Prostate gland (tissue), 2 donors: Measurements from ENCODE around the gene COL1A1. TPM values are rescaled to one million over a fixed set of nuclear protein-coding genes. Genes with fewer than 3 reads are reported as not detected.
A peak's percentile ranks its signal among the peaks of the same experiment; 100 is the strongest.

Experiments used
- DNase-seq: peaks from one replicate; pipeline ENCODE4 v3.0.0-alpha.2; 2019; ENCODE audit warnings: low spot score
- H3K27ac ChIP-seq, 2 donors: fragments of 200-600 bp; sonication (generic); 2 replicates each; pipeline ENCODE4 v1.5.1; 2017 to 2019
- H3K27me3 ChIP-seq: fragments of 200-600 bp; sonication (generic); replicated peaks from 2 replicates; pipeline ENCODE4 v1.5.1; 2019; ENCODE audit not compliant: insufficient read depth
- H3K36me3 ChIP-seq, 2 donors: fragments of 200-600 bp; sonication (generic); 1 replicate in 1 of 2; 2 replicates in 1 of 2; pipeline versions ENCODE4 v1.5.1 to v1.8.1; 2017 to 2019
- H3K4me1 ChIP-seq: fragments of 200-600 bp; sonication (generic); replicated peaks from 2 replicates; pipeline ENCODE4 v1.5.1; 2019
- H3K4me3 ChIP-seq, 2 donors: fragments of 200-600 bp; sonication (generic); 2 replicates each; pipeline ENCODE4 v1.5.1; 2017 to 2019
- H3K9me3 ChIP-seq: fragments of 200-600 bp; sonication (generic); 2 replicates; pipeline ENCODE4 v1.5.1; 2017
- CTCF ChIP-seq, 4 experiments: fragments of 200-600 bp in 2 of 4; fragments of 450-650 bp in 2 of 4; sonication (generic) in 2 of 4; IDR thresholded peaks; 1 replicate in 3 of 4; 2 replicates in 1 of 4; pipeline ENCODE4 v1.5.1; 2016 to 2019; ENCODE audit warnings: antibody characterized with exemption in 4 of 4, mild to moderate bottlenecking in 2 of 4, moderate library complexity in 2 of 4
- POLR2A ChIP-seq: fragments of 450-650 bp; IDR thresholded peaks from one replicate; pipeline ENCODE4 v1.6.1; 2016; ENCODE audit warnings: antibody characterized with exemption, mild to moderate bottlenecking
- POLR2AphosphoS5 ChIP-seq: sonication (generic); formaldehyde crosslinking; IDR thresholded peaks from one replicate; pipeline ENCODE4 v1.6.1; 2017; ENCODE audit warnings: antibody characterized with exemption
- WGBS: methylation state at CpG from one replicate; pipeline ENCODE4 v1.1.5; 2018; 5-methylcytosine and 5-hydroxymethylcytosine counted together
- intact Hi-C: fragments of 100-400 bp; cut with DNase I; formaldehyde crosslinking; loops from one replicate; pipeline ENCODE4 v1.14.2; 2022
- total RNA-seq, 2 donors: library from RNA; depleted of rRNA; stranded (reverse); fragments of >200 nt; gene quantifications; one replicate each; pipeline ENCODE4 v1.1.0, GENCODE V29; 2016

COL1A1 gene
- total RNA-seq, 2 donors from 2014 or later, result 21.5 to 81.0 TPM

GRCh38 chr17:50207315-50207714, 5.9 kb upstream of the COL1A1 start:
- Histone ChIP-seq H3K9me3 (no peaks in the 10 kb centered on the region), H3K36me3 (no peaks in the 10 kb centered on the region), H3K27ac (peak overlapping the region in 1 of 2 donors; percentile 29), H3K4me1 (no peaks in the 10 kb centered on the region), H3K4me3 (no peak overlapping the region), H3K27me3 (no peaks in the 10 kb centered on the region)
- DNase-seq, result no peak
- intact Hi-C loops, result no loop called here
- 33% methylated on average over 5 of the region's 5 CpGs for WGBS
- TF ChIP-seq POLR2AphosphoS5, result no peak
- no peak for TF ChIP-seq POLR2A
- no peak for TF ChIP-seq CTCF (IDR thresholded peaks at IDR 0.05)

GRCh38 chr17:50206604-50207293, 5.3 kb upstream of the COL1A1 start:
- intact Hi-C loops, result no loop called here
- no peaks in the 10 kb centered on the region for H3K9me3 ChIP-seq
- no peaks in the 10 kb centered on the region for H3K36me3 ChIP-seq
- no peaks in the 10 kb centered on the region for H3K27me3 ChIP-seq
- no peaks in the 10 kb centered on the region for H3K4me1 ChIP-seq
- WGBS, result 20% methylated on average over 18 of the region's 18 CpGs
- TF ChIP-seq POLR2A (no peak), POLR2AphosphoS5 (no peak)
- H3K27ac ChIP-seq, result peak overlapping the region in 1 of 2 donors; percentile 29
- DNase-seq, result no peak
- H3K4me3 ChIP-seq, result no peak overlapping the region

GRCh38 chr17:50205963-50206505, 4.6 kb upstream of the COL1A1 start:
- intact Hi-C loops, result no loop called here

GRCh38 chr17:50205111-50205962, 3.9 kb upstream of the COL1A1 start:
- TF ChIP-seq CTCF (IDR thresholded peaks at IDR 0.05), result no peak
- TF ChIP-seq POLR2AphosphoS5, result no peak
- TF ChIP-seq POLR2A, result no peak
- no peaks in the 10 kb centered on the region for H3K36me3 ChIP-seq
- H3K4me3 ChIP-seq, result no peak overlapping the region
- H3K27me3 ChIP-seq, result no peaks in the 10 kb centered on the region
- intact Hi-C loops, result no loop called here
- DNase-seq, result no peak
- no peaks in the 10 kb centered on the region for H3K9me3 ChIP-seq
- 67% methylated on average over 10 of the region's 10 CpGs for WGBS
- no peaks in the 10 kb centered on the region for H3K4me1 ChIP-seq
- peak overlapping the region; percentile 39 to 51 for H3K27ac ChIP-seq

More at GRCh38 chr17:50205963-50206505, 4.6 kb upstream of the COL1A1 start:
- Histone ChIP-seq H3K4me3 (no peak overlapping the region), H3K9me3 (no peaks in the 10 kb centered on the region), H3K27ac (peak overlapping the region; percentile 39 to 51), H3K4me1 (no peaks in the 10 kb centered on the region), H3K36me3 (no peaks in the 10 kb centered on the region), H3K27me3 (no peaks in the 10 kb centered on the region)
- no peak for DNase-seq
- 89% methylated on average over 7 of the region's 7 CpGs for WGBS
- TF ChIP-seq CTCF (IDR thresholded peaks at IDR 0.05) (no peak), POLR2AphosphoS5 (no peak), POLR2A (no peak)

GRCh38 chr17:50204431-50204830, 3.0 kb upstream of the COL1A1 start:
- WGBS, result 78% methylated on average over 3 of the region's 3 CpGs
- H3K27ac ChIP-seq, result no peak overlapping the region
- no peaks in the 10 kb centered on the region for H3K27me3 ChIP-seq
- no peak for DNase-seq
- H3K4me1 ChIP-seq, result no peaks in the 10 kb centered on the region
- intact Hi-C loops, result loop anchor here (5.0 kb wide), 1 partner anchor 88 kb away; no protein-coding TSS in a partner anchor
- H3K36me3 ChIP-seq, result no peaks in the 10 kb centered on the region
- no peak overlapping the region for H3K4me3 ChIP-seq
- no peaks in the 10 kb centered on the region for H3K9me3 ChIP-seq
- no peak for TF ChIP-seq CTCF (IDR thresholded peaks at IDR 0.05)
- TF ChIP-seq POLR2AphosphoS5, result no peak
- no peak for TF ChIP-seq POLR2A
